SK-N-SH (cell line): ENCODE measurements around the gene SEPHS2. TPM values are rescaled to one million over a fixed set of nuclear protein-coding genes. Genes with fewer than 3 reads are reported as not detected.

Experiments
- CTCF ChIA-PET: fragments of 300-600, 350-600 bp; formaldehyde crosslinking; extraction: SDS; loops from one replicate; lab custom pipeline; 2021; lab: Yijun Ruan, JAX
- POLR2A ChIA-PET: fragments of 350-600 bp; sonication (Branson Sonifier 250); formaldehyde crosslinking; extraction: SDS; loops from one replicate; lab custom pipeline; 2020; ENCODE audit warnings: antibody characterized with exemption, inconsistent platforms; lab: Yijun Ruan, JAX
- DNase-seq: peaks from one replicate; pipeline ENCODE4 v3.0.0; 2012
- H2AFZ ChIP-seq: fragments of 200-600 bp; sonication (generic); 2 replicates; pipeline ENCODE4 v1.8.1; 2016; ENCODE audit warnings: antibody characterized with exemption, mild to moderate bottlenecking, low read depth
- H3F3A ChIP-seq: fragments of 200-600 bp; sonication (generic); replicated peaks from 2 replicates; pipeline ENCODE3; 2016; ENCODE audit warnings: antibody characterized with exemption, mild to moderate bottlenecking; ENCODE audit not compliant: insufficient read depth
- H3K27ac ChIP-seq, 2 experiments: fragments of 200-500 bp in 1 of 2; fragments of 200-600 bp in 1 of 2; sonication (Bioruptor generic) in 1 of 2; sonication (generic), shearing (Covaris generic) in 1 of 2; 2 replicates each; pipeline versions ENCODE4 v1.5.1 to v1.6.1; 2014 to 2016; ENCODE audit warnings: low read depth in 2 of 2, inconsistent platforms in 1 of 2, low read length in 1 of 2, mild to moderate bottlenecking in 1 of 2, mixed read lengths in 1 of 2
- H3K27me3 ChIP-seq: fragments of 200-600 bp; sonication (generic), shearing (Covaris generic); 2 replicates; pipeline ENCODE4 v1.6.1; 2016; ENCODE audit warnings: mixed run types; ENCODE audit not compliant: insufficient read depth
- H3K36me3 ChIP-seq, 2 experiments: fragments of 200-500 bp in 1 of 2; fragments of 200-600 bp in 1 of 2; sonication (Bioruptor generic) in 1 of 2; sonication (generic) in 1 of 2; replicated peaks in 1 of 2; 2 replicates each; pipeline versions ENCODE3 to v1.5.1; 2014 to 2016; ENCODE audit warnings: low read length in 1 of 2, mild to moderate bottlenecking in 1 of 2; ENCODE audit not compliant: insufficient read depth in 2 of 2, control insufficient read depth in 1 of 2
- H3K4me1 ChIP-seq, 2 experiments: fragments of 200-500 bp in 1 of 2; fragments of 200-600 bp in 1 of 2; sonication (Bioruptor generic) in 1 of 2; sonication (generic), shearing (Covaris generic) in 1 of 2; 2 replicates each; pipeline versions ENCODE4 v1.5.1 to v1.6.1; 2014 to 2016; ENCODE audit warnings: low read depth in 1 of 2, low read length in 1 of 2, mixed run types in 1 of 2; ENCODE audit not compliant: insufficient read depth in 2 of 2, control insufficient read depth in 1 of 2
- H3K4me2 ChIP-seq: fragments of 200-600 bp; sonication (generic), shearing (Covaris generic); 2 replicates; pipeline ENCODE4 v1.6.1; 2017; ENCODE audit warnings: mixed run types
- H3K4me3 ChIP-seq, 2 experiments: fragments of 200-500 bp in 1 of 2; fragments of 200-600 bp in 1 of 2; sonication (Bioruptor generic) in 1 of 2; sonication (generic), shearing (Covaris generic) in 1 of 2; 2 replicates each; pipeline versions ENCODE4 v1.5.1 to v1.8.1; 2014 to 2016; ENCODE audit warnings: low read depth in 2 of 2, inconsistent platforms in 1 of 2, low read length in 1 of 2, mild to moderate bottlenecking in 1 of 2, mixed read lengths in 1 of 2, moderate library complexity in 1 of 2
- H3K79me2 ChIP-seq: fragments of 200-600 bp; sonication (generic); 2 replicates; pipeline ENCODE4 v1.8.1; 2017; ENCODE audit warnings: mild to moderate bottlenecking; ENCODE audit not compliant: insufficient read depth
- H3K9ac ChIP-seq: fragments of 200-600 bp; sonication (generic); 2 replicates; pipeline ENCODE4 v1.6.1; 2017; ENCODE audit warnings: mixed run types
- H3K9me2 ChIP-seq: fragments of 200-600 bp; sonication (generic); 2 replicates; pipeline ENCODE4 v1.6.1; 2017; ENCODE audit warnings: mixed run types
- H3K9me3 ChIP-seq: fragments of 200-600 bp; sonication (generic); 2 replicates; pipeline ENCODE4 v1.6.1; 2017; ENCODE audit warnings: mixed run types, mild to moderate bottlenecking, moderate library complexity
- H4K20me1 ChIP-seq: fragments of 200-600 bp; sonication (generic); 2 replicates; pipeline ENCODE4 v1.6.1; 2017; ENCODE audit warnings: mild to moderate bottlenecking, mixed run types; ENCODE audit not compliant: insufficient read depth
- EP300 ChIP-seq, 2 experiments: IDR thresholded peaks; 2 replicates each; pipeline versions ENCODE4 v1.4.0 to v1.6.1; 2012; ENCODE audit warnings: borderline replicate concordance in 1 of 2, low read depth in 1 of 2, low read length in 1 of 2
- EZH2phosphoT487 ChIP-seq: fragments of 200-600 bp; sonication (generic); IDR thresholded peaks from 2 replicates; pipeline ENCODE4 v1.6.1; 2017; ENCODE audit warnings: low read depth, mixed run types, mild to moderate bottlenecking, antibody characterized with exemption, moderate library complexity, borderline replicate concordance
- FOSL2 ChIP-seq: IDR thresholded peaks from 2 replicates; pipeline ENCODE4 v1.4.0; 2012; ENCODE audit warnings: low read depth, mild to moderate bottlenecking, moderate library complexity, borderline replicate concordance
- POLR2AphosphoS5 ChIP-seq: IDR thresholded peaks from 2 replicates; pipeline ENCODE4 v1.6.1; 2012; ENCODE audit warnings: low read depth, low read length
- TCF12 ChIP-seq: IDR thresholded peaks from 2 replicates; pipeline ENCODE4 v1.4.0; 2012
- TEAD4 ChIP-seq: IDR thresholded peaks from 2 replicates; pipeline ENCODE4 v1.4.0; 2012; ENCODE audit warnings: mild to moderate bottlenecking, borderline replicate concordance; ENCODE audit not compliant: insufficient read depth
- USF2 ChIP-seq: fragments of 150-350 bp; IDR thresholded peaks from 2 replicates; pipeline ENCODE4 v1.6.1; 2017; ENCODE audit warnings: antibody characterized with exemption, low read length, low read depth, borderline replicate concordance
- YY1 ChIP-seq: IDR thresholded peaks from 2 replicates; pipeline ENCODE4 v1.4.0; 2012; ENCODE audit warnings: low read depth, mild to moderate bottlenecking
- WGBS: methylation state at CpG from one replicate; pipeline ENCODE4 v1.1.6; 2017; ENCODE audit warnings: low lambda C conversion rate; 5-methylcytosine and 5-hydroxymethylcytosine counted together
- polyA plus RNA-seq, 3 experiments: library from polyadenylated mRNA; depleted of rRNA; stranded (reverse); fragments of >200 nt; gene quantifications; 2 replicates each; pipeline ENCODE4 v1.2.3, GENCODE V29; 2012

The SEPHS2 gene
- polyA plus RNA-seq, 1 of the 3 experiments (the other 2 are of a cell fraction) = 30.8 TPM

GRCh38 chr16:30416624-30417528, 28.8 kb downstream of the SEPHS2 start:
- WGBS = 77% methylated on average over 16 of the region's 18 CpGs
- ChIA-PET CTCF (interaction anchor here (1.0 to 2.6 kb wide), 7 partner anchors 7 to 326 kb away, joined by 3 to 16 read pairs (median 5); partner anchors contain the start of genes DCTPP1 and ZNF771), POLR2A (interaction anchor here (1.0 to 1.5 kb wide), 6 partner anchors 7 to 155 kb away, joined by 3 to 15 read pairs (median 8); partner anchors contain the start of genes DCTPP1, TBC1D10B, ZNF48 and ZNF771)
- no peak overlapping the region for H2AFZ ChIP-seq
- H3K9ac ChIP-seq = no peak overlapping the region
- H3K79me2 ChIP-seq = peaks cover 16% of the 10 kb centered on the region; the same call in 1 of the 2 replicates
- peak overlapping the region in 1 of 2 experiments; percentile 40; a peak in 2 of 4 replicates for H3K4me3 ChIP-seq
- H3K27me3 ChIP-seq = no peaks in the 10 kb centered on the region
- H3K4me1 ChIP-seq = peaks cover 5 to 13% of the 10 kb centered on the region in 2 experiments; a peak in 1 of 4 replicates
- H3K4me2 ChIP-seq = 0 out of 2 replicates have a peak overlapping the region, but pooled peaks have one; percentile 50
- peaks cover 11 to 19% of the 10 kb centered on the region in 2 experiments for H3K36me3 ChIP-seq
- TF ChIP-seq TCF12 (peak; percentile 11; the same call in 1 of the 2 replicates), FOSL2 (no peak)
- H3F3A ChIP-seq = peaks cover 23% of the 10 kb centered on the region
- DNase-seq = no peak
- no peaks in the 10 kb centered on the region for H3K9me2 ChIP-seq
- no peaks in the 10 kb centered on the region for H3K9me3 ChIP-seq
- H3K27ac ChIP-seq = peak overlapping the region in 1 of 2 experiments; percentile 50; a peak in 1 of 4 replicates
- H4K20me1 ChIP-seq = peaks cover 4% of the 10 kb centered on the region; the same call in 1 of the 2 replicates

- no peak for DNase-seq
- POLR2A ChIA-PET = no interaction called here
- Histone ChIP-seq H3K4me3 (no peak overlapping the region), H3K9ac (no peak overlapping the region), H3K79me2 (peaks cover 21% of the 10 kb centered on the region; the same call in 1 of the 2 replicates), H3K27ac (peak overlapping the region in 1 of 2 experiments; percentile 5; a peak in 1 of 4 replicates), H2AFZ (no peak overlapping the region), H4K20me1 (peaks cover 4% of the 10 kb centered on the region; the same call in 1 of the 2 replicates), H3K27me3 (no peaks in the 10 kb centered on the region), H3K9me3 (no peaks in the 10 kb centered on the region), H3K9me2 (no peaks in the 10 kb centered on the region), H3K4me1 (peaks cover 5 to 13% of the 10 kb centered on the region in 2 experiments; a peak in 1 of 4 replicates), H3F3A (peaks cover 23% of the 10 kb centered on the region), H3K36me3 (peaks cover 15 to 19% of the 10 kb centered on the region in 2 experiments), H3K4me2 (no peak overlapping the region)
- CTCF ChIA-PET = interaction anchor here (0.8 to 1.0 kb wide), 2 partner anchors 14 kb away, joined by 3 to 4 read pairs; partner anchors contain the start of gene DCTPP1
- 94% methylated on average over 4 of the region's 4 CpGs for WGBS
- TF ChIP-seq POLR2AphosphoS5 = no peak
- no peak for TF ChIP-seq TEAD4
- TF ChIP-seq TCF12 = no peak
- no peak for TF ChIP-seq FOSL2
- no peak for TF ChIP-seq EP300 (IDR thresholded peaks at IDR 0.05; ENCODE audit: borderline replicate concordance in 1 of 2, low read depth in 1 of 2, low read length in 1 of 2)
- no peak for TF ChIP-seq USF2
- TF ChIP-seq EZH2phosphoT487 = no peak
- TF ChIP-seq YY1 = no peak
Measured at GRCh38 chr16:30416047-30416603, 29.5 kb downstream of the SEPHS2 start.
